HS-5 (cell line): Measurements from ENCODE around the gene HOMER2.
"Not testable (repeated sequence)": the region's sequence is repeated elsewhere in the genome, so short reads cannot be mapped to it uniquely, and the experiment has no call there.

Source experiments
- DNase-seq: peaks from one replicate; pipeline ENCODE4 v3.0.0-alpha.2; 2012; ENCODE audit warnings: low read depth

Gene HOMER2

GRCh38 chr15:82952158-82953081 is at the start of gene HOMER2:
TSS of gene HOMER2 (minus strand) at chr15:82952720. CDS start at chr15:82952535, 185 bp downstream.
- no peak for DNase-seq

DNA sequence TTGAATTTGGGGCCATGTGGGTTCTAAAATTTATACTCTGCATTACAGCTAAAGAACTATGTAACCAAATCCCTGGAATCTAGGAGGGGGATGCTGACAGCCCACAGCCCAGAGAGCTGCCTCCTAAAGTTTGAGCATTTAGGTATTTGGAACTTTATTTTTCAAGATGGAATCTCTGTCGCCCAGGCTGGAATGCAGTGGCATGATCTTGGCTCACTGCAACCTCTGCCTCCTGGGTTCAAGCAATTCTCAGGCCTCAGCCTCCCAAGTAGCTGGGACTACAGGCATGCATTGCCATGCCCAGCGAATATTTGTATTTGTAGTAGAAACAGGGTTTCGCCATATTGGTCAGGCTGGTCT is 48.1 kb upstream of the HOMER2 start:
- DNase-seq = not testable (repeated sequence)

DNA sequence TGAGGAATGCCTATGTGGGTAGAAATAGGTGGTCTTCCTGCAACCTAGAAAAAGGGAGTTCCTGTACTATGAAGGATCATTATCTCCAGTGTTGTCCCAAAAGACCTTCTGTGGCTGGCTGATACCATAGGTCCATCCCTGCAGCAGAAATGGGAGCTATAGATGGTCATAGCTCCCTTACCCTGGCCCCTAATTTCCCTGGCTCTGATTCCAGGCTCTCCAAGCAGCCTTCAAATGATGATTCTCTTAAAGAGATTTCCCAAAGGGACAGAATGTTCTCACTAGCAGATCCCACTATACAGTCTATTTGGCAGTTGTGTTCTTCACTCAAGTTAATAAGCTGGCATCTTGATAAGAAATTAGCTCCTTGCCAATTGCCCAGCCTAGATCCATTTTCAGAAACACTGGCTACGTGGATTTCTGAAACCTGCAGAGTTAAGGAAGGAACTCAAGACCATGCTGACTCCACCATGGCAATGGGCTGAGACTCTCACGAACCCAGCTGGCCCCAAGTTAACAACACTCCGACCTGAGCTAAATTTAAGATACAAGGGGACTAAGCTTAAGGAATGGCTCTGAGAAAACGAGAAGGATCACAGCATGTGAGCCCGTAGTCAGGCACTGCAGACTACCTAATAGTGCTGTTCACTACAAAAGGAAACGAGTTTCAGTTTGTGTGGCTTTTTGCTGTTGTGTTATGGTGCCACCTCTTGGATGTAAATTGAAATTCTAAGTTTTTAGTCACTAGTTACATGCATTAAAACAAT is 47.6 kb upstream of the HOMER2 start:
- DNase-seq = no peak

DNA sequence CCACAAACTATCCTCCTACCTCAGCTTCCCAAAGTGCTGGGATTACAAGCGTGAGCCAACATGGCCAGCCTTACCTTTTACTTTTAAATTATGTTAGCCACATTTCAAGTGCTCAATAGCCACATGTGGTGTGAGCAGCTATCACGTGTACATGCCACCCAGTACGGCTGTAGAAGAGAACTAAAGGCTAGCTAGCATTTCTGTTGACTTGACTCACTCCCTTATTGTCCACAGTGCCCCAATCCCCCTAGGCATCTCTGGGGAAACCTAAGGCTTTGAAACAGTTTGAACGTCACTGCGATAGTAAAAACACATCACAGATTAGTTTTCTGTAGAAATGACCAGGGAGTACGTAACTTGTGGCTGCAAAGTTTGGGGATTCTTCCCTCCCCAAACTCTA is 46.9 kb upstream of the HOMER2 start:
- DNase-seq = no peak

DNA sequence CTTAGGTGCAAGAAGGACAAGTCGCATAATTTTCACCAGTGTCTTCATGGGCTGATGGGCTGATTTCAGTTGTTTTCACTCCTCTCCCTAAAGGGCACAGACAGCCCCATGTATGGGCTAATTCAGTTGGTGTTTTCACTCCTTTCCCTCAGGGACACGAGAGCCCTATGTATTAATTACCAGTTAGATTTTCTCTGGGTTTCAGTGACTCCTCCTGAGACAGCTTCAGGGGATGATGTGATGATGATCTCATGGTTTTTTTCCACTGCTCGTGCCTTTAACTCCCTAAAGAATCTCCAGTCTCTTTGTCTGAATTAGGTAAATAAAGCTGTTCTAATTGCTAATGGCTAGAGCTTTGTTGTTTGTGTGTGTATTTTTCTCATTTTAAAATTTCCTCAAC is 43.4 kb upstream of the HOMER2 start:
- no peak for DNase-seq

DNA sequence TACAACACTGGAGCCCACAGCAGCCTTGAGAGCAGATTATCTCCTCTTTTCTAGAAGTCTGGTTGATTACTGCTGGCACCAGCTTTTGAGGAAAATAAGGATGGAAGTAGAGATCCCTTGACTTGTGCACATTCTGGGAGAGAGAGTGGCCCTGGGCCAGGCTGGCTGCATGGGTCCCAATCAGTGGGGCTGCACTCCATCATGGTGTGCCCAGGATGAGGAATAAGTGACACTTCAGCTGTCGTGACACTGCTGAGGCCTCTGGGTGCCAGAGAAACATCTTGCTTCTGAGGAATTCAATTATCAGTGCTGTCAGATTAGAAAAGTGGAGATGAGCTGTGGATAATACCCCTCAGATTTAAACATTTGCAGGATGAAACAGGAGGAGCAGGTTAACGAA is 42.6 kb upstream of the HOMER2 start:
- no peak for DNase-seq

- DNase-seq = no peak
These were observed 40.6 kb upstream of the HOMER2 start for GRCh38 chr15:82993144-82993543.

GRCh38 chr15:82992436-82992998 is 40.0 kb upstream of the HOMER2 start:
- no peak for DNase-seq

- no peak for DNase-seq
These were observed 33.9 kb upstream of the HOMER2 start for GRCh38 chr15:82986442-82986780.

GRCh38 chr15:82985688-82986441 is 33.3 kb upstream of the HOMER2 start, which contains the start of gene RAMAC:
TSS of gene RAMAC (plus strand) at chr15:82986210. CDS start at chr15:82989019, 2,809 bp downstream.
- peak; percentile 88 for DNase-seq

- no peak for DNase-seq
These were observed 28.5 kb upstream of the HOMER2 start for GRCh38 chr15:82980981-82981380.

GRCh38 chr15:82979726-82980125 is 27.2 kb upstream of the HOMER2 start:
- no peak for DNase-seq

DNA sequence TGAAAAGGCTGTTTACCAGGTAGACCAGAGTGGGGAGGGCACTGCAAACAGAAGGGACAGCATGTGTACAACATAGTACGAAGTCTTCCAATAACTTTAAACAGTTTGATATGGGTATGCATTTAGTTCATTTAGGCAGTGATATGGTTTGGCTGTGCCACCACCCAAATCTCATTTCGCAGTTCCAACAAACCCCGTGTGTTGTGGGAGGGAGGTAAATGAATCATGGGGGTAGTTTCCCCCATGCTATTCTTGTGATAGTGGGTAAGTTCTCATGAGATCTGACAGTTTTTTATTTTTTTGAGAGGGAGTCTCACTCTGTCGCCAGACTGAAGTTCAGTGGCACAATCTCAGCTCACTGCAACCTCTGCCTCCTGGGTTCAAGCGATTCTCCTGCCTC is 25.9 kb upstream of the HOMER2 start:
- DNase-seq = no peak

DNA sequence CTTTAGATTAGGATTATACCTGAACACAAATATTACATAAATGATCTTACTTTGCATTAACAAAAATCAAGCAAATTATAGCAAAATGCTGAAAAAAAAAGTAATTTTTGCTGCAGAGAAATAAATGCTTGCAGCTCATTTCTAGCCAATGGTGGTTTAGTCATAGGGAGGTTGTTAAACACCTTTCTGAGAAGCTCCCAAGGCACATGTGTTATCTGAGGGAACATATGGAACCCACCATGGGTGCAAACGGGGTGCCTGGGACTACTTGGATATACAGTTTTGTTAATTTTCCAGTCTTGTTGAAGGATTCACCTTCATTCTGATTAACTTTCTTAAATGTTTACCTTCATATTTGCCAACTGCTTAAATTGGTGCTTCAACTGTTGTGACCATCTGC is 24.6 kb upstream of the HOMER2 start:
- no peak for DNase-seq

DNA sequence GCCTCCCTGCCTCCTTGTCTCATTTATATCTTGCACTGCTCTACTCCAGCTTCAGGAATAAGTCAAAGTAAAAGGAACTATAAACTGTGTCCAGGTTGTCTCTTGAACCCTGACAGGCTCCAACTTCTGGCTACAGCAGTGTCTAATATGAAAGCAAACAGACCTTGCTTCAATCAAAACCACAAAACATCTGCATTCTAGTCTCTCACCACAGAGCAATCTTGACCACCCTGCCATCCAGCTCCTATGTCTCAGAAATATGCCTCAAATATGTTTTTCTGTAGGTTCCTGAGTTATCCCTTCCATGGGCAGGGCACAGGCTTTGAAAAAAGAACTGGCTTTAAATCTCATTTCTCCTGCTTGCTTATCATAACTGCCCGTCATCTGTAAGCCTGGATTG is 20.5 kb upstream of the HOMER2 start:
- no peak for DNase-seq

DNA sequence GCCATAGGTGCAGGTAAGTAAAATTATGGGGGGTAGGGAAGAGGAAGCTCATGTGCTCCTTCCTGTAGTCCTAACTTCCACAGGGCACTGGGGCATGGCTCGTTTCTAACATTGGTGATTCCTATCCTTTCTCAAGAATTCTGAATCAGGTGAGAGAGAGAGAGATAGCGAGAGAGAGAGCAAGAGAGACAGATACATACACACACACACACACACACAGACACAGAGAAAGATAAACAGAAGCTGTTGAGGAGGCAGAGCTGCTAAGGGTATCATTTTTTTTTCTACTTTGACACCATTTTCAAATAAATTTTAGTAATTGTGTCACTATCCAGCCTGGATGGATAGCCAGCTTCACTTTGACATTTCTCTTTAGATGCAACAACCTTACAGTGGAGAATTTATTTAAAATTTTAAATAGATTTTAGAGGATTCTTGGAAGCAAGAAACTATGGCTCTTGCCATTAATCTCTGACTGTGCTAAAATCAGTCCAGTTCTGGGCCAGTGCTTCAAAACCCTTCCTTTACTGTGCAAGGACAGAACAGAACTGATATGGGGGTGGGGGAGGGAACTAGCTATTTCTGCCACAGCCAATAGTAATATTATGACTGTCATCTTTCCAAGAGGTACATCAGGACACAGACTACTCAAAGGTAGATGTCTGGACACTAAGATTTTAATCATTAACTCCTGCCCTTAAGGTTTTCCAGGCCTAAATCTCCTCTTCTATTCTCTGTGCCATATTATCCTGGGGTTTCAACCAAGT is 18.9 kb upstream of the HOMER2 start:
- DNase-seq = no peak

DNA sequence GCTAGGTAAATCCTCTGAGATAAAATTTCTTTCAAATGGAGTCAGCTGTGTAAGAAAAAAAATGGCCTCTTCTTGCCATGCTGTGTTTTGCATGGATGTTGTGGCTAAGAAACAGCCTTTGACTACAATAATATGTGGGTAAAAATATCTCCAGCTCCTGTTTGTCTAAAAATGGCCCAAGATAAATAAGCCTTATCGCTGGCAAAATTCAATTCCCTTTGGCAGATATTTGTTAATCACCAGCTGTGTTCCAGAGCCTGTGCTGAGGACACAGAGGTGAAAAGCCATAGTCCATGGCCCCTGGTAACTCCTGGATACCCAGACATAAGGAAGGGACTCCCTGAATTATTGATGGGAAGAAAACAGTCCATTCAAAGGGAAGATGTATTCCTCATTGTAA is 18.2 kb upstream of the HOMER2 start:
- DNase-seq = no peak

DNA sequence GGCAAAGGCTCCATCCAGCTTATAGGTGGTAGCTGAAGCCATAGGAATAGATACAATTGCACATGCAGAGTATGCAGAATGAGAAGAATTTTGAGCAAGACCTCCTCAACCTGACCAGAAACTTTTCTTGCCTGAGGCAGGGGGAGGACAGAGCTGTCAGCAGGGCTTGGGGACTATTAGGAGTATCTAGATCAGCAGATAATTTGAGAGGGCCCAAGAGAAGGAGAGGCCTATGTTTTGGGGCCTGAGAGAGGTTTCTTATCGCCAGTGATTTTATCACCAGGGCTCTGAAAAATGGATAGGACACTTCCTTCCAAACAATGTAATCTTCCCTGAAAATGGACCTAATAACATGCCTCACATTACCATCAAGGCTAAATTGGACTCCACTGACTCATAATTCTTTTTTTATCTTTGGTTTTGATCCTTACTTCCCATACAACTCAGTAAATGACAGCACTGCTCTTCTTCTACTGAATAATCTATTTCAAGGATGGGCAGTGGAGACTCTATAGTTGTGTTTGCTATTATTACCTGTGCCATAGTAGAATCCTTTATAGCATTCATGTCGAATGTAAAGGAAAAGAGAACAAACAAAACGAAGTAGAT is 17.7 kb upstream of the HOMER2 start:
- DNase-seq = no peak

- DNase-seq = no peak
These were observed 16.8 kb upstream of the HOMER2 start for GRCh38 chr15:82969353-82969752.

- DNase-seq = no peak
These were observed 15.5 kb upstream of the HOMER2 start for GRCh38 chr15:82968066-82968465.

DNA sequence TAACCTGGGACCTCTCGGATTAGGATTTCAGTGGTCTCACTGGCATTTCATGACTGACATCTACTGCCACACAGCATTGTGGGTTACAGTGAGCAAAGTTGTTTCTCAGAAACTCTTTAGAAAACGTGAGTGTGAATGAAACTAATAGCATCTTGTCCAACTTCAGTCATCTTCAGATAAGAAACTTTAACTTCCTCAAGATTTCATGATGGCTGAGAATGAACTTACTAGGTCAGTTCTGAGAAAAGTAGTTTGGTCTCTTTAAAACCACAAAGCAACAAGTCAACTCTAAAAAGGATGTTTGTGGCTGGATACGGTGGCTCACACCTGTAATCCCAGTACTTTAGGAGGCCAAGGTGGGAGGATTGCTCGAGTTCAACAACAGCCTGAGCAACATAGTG is 14.2 kb upstream of the HOMER2 start:
- DNase-seq = no peak
